Right forelimb (tissue), 1 donor: ENCODE data around the gene INSR.
A peak's percentile ranks its signal among the peaks of the same experiment; 100 is the strongest.

Source experiments
- DNase-seq: peaks from one replicate; pipeline ENCODE4 v3.0.0-alpha.2; 2018

INSR gene

DNA sequence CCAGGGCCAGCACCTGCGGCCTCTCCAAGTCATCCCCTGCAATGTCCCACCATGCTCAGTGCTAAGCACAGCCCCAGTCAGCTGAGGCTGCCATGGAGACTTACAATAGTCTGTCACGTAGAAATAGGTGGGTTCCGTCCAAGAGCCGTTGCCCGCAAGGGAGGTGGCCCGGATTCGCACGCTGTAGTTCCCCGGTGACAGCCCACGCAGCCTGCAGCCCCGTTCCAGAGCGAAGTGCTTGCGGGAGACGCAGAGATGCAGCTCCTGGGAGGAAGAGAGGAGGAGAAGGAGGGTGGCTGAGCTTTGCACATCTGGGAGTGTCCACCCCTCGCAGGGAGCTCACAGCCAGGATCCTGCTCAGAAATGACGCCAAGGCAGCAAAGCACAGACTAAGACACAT lies 162.2 kb downstream of the INSR start:
- DNase-seq, result no peak

DNA sequence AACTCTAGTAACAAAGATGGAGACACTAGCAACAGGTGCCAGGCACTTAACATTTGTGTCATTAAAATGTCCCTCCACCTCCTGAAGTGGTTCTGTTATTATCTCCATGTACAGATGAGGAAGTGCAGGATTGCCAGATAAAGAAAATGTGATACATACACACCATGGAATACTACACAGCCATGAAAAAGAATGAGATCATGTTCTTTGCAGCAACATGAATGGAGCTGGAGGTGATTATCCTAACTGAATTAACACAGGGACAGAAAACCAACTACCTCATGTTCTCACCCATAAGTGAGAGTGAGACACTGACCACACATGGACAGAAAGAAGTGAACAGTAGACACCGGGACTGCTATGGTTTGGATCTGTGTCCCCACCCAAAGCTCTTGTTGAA lies 164.2 kb downstream of the INSR start:
- DNase-seq, result no peak

DNA sequence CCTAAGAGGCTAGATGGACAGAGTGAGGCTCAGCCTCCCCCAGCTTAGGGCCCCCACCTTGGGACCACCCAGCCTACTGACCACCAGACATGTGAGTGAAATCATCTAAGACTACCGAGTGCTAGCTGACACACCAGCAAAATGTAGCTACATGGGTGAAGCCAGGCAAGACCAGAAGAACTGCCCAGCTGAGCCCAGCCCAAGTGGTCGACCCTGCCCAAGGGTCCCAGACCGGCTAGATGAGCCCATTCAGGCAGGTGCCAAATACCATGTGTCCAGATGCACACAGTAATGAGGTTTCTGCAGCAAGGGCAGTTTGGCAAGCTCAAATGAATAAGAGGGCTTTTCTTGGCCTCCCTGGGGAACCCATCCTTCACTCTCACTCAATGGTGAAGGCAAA lies 168.1 kb downstream of the INSR start:
- no peak for DNase-seq

DNA sequence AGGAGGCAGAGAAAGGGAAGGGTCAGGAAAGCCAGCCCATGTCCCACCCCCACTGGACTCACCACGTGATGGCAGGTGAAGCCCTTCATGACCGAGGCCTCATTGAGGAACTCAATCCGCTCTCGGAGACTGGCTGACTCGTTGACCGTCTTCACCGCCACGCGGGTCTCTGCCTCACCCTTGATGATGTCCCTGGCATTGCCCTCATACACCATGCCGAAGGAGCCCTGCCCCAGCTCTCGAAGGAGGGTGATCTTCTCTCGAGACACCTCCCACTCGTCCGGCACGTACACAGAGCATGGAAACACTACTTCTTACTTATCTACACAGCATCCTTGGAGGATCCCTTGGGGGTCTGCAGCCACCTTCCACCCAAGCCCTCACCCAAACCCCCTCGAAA lies 169.0 kb downstream of the INSR start:
- no peak for DNase-seq

DNA sequence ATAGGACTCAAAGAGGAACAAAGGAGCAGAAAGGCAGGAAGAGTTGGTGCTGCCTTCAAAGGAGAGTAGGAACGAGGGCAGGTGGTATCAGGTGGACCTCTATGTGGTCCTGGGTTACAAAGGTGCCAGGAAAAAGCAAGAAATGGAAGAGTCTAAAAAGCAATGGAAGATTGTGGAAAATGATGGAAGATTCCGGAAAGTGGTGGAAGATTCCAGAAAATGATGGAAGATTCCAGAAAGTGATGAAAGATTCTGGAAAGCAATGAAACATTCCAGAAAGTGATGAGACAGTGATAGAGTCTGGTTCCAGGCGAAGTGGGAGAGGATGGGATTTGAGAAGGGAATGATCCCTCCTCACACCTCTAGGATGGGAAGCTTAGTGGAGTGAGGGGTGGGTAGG lies 169.4 kb downstream of the INSR start:
- DNase-seq, result no peak

DNA sequence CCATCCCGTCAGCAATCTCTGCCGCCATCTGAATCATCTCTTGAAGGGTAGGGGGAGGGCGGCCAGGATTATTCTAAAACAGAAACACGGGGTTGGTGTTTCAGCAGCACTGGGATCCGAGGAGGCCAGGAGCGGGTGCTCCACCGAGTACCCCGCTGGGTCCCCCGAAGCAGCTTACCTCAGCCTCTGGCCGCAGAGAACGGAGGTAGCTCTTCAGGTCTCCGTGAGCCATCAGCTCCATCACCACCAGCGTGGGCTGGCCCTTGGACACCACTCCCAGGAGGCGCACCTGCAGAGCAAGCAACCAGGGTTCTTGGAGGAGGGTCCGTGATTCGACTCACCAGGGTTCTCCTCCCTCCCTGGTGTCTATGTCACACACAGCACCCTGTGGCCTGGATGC lies 171.5 kb downstream of the INSR start:
- DNase-seq, result no peak

DNA sequence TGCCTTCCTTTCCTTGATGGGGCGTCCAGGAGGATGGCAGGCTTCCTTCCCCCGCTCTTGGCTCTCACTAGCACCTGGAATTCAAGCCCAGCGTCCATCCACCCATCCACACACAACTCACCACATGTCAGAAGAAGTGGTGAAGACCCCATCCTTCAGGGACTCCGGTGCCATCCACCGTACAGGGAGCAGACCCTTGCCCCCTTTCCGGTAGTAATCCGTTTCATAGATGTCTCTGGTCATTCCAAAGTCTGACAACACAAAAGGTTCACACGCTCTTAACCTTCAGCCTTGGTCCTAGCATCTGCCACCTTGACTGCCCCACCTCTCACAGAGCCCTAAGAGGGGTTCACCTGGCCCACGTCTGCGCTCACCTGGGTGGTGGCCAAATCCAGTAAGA lies 173.7 kb downstream of the INSR start:
- no peak for DNase-seq

DNA sequence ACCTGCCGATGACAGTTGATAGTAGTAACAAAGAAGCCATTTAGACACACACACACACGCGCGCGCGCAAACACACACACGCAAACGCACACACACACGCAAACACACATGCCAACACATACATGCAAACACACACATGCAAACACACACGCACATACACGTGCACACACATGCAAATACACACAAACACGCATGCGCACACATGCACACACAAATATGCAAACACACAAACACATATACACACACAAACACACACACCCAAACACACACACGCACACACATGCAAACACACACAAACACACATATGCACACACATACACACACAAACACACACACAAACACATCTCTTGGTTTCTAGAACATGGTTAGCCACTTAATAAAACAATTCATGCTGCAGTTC lies 174.6 kb downstream of the INSR start:
- DNase-seq, result no peak

DNA sequence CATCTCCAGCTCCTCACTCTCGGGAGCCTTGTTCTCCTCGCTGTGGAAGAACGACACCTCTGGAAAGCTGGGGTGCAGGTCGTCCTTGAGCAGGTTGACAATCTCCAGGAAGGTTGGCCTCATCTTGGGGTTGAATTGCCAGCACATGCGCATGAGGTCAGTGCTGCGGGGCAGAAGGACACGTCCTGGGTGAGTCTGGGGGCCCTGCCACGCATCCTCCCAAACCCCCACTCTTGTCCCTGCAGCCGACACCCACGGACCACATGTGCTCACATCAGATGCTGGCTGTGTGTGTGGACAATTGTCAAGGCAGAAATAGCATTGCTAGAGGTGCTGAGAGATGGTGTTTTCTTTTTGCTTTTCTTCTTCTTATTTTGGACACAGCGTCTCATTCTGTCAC lies 177.0 kb downstream of the INSR start:
- no peak for DNase-seq

DNA sequence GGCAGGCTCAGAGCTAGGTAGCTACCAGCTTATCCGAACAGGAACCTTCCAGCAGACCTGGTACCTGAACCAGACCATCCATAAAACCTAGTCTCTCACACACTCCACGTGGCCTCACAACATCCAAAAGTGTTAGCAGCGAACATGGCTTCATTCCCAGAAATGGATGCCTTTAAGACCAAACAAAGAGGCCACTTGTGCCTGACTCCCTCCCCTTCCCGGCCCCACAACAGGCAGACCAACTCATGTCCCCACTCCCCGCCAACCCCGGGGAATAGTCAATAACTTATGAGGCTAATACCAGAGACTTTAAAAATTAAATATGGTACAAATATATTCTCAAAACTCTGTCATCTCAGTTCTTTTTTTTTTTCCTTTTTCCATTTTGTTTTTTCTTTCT lies 178.5 kb downstream of the INSR start:
- no peak for DNase-seq

DNA sequence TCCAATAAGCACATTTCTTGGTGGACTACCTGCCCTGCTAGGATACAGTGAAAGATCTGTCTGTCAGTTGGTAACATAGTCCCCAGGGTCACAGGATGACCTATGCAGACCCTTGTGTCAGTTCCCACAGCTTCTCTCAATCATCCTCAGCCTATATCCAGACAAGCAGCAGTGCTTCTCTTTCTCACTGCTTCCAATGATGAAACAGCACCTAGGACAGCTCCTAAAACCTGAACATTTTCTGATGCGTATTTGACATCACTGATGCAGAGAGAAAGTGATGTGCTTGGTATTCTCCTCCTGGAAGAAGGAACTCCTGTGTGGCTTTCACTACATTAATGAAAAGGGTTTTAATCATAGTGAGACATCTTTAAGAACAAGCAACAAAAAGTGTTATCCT lies 181.0 kb downstream of the INSR start:
- DNase-seq, result no peak

DNA sequence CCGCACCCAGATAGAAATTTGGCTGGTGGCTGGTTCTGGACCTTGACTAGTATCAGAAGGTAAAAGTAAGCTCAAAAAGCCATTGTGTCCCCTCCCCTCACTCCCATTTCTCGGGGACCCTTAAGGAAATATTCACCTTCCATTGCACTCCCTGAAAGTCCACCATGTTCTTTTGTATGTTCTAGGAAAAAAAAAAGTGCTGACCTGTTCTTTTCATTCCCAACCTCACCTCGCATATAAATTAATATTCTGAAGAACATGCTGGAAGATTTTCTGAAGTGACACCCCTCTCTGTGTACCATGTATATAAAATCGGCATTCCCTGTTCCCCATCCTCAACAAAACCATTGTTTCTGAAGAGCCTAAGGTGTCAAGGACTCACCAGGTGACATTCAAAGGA lies 181.5 kb downstream of the INSR start:
- DNase-seq, result no peak

DNA sequence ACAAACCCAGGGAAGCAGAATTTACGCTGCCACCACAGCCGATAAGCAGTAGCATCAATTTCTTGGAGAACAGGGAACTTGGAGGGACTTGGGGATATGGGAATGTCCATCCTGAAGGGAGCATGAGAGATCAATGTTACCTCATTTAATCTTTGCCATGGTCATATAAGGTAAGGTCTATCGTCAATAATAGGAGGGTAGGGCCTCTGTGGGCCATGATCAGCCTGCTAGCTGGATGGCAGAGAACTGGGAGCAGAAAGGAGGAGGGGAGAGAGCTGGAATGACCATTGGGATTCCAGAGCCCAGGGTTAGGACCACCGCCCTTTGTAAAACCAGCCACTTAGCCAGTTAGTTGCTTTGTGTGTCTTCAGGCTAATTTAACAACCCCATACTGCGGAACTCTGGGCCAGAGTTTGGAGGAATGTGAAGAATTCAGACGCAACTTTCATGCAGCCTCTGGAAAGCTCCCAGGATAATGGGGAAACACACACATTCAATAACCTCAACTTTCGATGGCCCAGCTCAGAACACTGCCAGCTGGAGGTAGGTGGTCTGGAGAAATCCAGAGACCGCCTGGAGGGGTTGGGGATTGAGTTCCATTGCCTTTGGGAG lies 184.4 kb downstream of the INSR start:
- no peak for DNase-seq

DNA sequence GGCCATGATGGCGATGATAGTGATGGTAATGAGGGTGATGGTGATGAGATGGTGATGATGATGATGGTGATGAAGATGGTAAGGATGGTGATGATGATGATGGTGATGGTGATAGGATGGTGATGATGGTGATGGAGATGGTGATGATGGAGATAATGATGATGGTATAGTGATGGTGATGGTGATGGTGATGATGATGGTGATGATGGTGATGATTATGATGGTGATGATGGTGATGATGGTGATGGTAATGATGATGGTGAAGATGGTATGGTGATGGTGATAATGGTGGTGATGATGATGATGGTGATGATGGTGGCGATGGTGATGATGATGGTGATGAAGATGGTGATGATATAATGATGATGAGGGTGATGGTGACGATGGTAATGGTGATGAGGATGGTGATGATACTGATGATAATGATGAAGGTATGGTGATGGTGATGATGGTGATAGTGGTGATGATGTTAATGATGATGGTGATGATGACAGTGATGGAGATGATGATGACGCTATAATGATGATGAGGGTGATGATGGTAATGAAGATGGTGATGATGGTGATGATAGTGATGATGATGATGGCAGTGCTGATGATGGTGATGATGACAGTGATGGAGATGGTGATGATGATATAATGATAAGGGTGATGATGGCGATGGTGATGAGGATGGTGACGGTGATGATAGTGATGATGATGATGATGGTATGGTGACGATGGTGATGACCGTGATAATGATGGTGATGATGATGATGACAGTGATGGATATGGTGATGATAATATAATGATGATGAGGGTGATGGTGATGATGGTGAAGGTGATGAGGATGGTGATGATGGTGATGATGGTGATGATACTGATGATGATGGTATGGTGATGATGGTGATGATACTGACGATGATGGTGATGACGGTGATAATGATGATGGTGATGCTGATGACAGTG lies 187.2 kb downstream of the INSR start:
- no peak for DNase-seq

DNA sequence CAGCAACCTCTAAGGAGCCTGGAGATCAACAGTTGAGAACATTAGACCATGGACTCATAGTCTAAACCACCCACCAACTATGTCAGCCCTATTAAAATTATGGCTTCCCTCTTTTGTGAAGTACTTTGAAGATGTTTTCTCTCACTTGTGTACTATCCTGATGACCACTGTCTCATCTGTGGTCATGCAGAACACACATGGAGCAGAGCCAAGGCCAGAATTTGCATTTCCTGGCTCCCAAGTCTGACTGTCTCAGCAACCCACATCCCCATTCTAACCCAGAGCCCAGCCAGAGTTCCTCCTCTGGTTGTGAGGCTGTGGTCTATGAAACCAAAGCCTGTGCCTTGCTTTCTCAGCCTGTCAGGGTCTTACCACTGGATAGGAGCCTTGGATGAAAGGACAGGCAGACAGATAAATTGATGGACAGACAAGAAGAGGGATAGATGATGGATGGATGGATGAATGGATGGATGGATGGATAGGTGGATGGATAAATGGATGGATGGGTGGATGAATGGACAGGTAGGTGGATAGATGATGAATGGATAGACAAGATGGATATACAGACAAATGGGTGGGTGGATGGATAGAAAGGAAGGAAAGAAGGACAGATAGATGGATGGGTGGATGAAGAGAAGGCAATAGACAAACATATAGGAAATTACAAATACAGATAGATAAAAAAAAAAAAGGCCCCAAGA lies 189.3 kb downstream of the INSR start:
- no peak for DNase-seq

DNA sequence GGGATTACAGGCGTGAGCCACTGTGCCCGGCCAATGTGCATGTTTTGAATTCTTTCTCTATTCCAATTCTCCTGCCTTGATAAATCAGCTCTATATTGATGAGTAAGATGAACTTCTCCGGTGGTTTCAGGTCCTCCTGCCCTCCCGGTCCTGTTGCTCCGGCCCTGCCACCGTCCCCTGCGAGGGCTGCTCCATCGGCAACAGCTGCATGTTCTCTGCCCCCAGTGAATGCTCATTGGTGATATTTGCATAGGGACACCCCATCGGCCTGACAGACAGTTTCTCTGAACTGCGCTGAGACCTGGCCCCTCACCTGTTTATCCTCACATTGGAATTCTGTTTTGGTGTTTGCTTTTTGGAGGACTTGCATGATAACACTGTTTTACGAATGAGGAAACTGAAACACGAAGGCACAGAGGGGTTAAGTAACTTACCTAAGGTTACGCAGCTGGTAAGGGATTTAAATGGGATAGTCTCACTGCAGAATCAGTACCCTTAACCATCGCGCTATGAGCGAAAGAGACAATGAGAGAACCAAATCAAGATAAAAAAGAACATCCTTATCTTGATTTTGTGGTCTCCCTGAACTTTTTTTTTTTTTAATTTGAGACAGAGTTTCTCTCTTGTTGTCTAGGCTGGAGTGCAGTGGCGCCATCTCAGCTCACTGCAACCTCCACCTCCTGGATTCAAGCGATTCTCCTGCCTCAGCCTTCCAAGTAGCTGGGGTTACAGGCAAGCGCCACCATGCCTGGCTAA lies 192.5 kb downstream of the INSR start:
- no peak for DNase-seq

DNA sequence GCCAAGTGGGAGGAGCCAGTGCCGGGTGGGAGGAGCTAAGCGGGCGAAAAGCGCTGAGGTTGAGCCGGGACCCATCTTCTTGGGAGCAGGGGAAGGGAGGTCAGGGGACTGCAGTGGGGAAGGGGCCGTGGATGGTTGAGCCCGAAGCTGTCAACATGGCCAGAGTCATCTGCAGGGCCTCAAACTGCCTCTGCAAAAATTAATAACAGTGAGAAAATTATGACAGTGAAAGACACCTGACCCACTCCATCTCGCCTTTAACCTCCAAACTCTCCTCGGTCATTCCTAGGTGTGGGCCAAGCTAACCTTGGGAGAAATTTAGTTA lies 194.7 kb downstream of the INSR start:
- DNase-seq, result no peak

DNA sequence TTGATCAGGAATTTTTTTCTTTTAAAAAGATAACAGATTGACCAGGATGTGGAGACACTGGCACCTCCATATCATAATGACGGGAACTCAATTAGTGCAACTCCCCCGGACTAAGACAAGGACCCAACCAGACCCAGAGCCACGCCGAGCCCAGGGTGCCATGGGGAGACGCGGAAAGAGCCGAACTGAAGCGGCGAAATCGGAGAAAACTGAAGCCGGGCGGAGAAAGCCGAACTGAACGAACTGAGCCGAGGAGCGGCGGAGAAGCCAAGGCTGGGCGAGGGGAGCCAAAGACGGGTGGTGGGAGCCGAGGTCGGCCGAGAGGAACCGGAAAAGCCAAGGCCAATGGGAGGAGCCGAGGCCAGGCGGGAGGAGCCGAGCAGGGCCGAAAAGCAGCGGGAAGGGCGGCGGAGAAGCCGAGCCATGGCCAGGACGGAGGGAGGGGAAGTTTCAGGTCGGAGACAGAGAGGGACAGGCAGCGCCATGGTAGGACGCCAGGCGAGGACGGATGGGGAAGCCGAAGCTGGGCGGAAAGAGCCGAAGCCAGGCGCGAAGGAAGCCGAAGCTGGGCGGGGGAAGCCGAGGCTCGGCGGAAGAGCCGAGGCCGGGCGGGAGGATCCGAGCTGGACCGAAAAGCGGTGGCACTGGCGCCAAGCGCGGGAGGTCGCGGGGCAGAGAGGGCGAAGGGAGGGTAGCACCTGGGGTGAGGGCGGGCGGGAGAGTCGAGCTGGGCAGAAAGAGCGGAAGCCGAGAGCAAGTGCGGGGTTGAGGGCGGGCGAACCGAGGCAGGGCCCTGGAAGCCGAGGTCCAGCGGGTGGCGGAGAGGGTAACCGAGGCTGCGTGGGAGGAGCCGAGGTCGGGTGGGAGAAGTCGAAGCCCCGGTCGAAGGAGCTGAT lies 195.3 kb downstream of the INSR start:
- peak; percentile 96 for DNase-seq

DNA sequence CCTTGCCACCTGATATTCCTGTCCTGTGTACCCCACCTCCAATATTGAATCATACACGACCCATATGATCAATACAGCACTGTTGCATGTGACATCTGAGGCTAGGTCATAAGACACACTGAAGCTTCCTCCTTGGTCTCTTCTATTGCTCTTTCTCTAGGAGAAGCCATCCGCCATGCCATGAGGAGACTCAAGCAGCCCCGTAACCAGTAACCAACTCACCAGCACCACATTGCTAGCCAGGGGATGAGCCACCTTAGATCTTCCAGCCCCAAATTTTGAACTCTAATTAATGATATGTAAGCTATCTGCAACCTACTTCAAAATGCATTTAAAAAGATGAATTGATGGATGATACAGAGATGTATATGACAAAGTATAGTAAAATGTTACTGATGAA lies 196.1 kb downstream of the INSR start:
- DNase-seq, result no peak

DNA sequence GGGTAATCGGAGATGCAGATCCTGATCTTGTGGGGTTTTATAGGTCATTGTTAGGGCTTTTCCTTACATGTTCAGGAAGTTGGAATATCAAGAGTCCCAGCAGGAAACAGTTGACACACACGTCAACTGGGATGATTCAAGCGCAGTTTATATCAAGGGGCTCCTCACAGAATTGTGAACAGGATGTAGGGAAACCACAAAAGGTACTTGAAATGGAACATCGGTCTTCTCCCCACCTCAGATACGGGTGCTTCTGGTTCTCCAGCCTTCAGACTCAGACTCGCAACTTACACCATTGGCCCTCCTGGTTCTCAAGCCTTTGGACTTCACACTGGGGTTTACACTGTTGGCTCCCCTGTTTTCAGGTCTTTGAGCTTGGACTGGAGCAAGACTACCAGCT lies 205.2 kb downstream of the INSR start:
- no peak for DNase-seq

DNA sequence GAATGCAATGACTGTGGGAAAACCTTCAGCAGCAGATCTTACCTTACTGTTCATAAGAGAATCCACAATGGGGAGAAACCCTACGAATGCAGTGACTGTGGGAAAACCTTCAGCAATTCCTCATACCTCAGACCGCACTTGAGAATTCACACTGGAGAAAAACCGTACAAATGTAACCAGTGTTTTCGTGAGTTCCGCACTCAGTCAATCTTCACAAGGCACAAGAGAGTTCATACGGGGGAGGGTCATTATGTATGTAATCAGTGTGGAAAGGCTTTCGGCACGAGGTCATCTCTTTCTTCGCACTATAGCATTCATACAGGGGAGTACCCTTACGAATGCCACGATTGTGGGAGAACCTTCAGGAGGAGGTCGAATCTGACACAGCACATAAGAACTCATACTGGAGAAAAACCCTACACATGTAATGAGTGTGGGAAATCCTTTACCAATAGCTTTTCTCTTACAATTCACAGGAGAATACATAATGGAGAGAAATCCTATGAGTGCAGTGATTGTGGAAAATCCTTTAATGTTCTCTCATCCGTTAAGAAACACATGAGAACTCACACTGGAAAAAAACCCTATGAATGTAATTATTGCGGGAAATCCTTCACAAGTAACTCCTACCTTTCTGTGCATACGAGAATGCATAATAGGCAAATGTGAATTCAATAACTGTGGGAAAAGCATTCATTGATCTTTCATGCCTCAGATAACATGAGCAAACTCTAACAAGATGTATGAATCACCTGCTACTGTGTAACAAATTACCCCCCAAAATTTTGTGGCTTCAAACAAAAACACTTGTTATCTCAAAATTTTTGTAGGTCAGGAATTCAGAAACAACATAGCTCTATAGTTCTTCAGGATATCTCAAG lies 210.9 kb downstream of the INSR start:
- DNase-seq, result no peak
